GM12875 (cell line): ENCODE data around the gene STK24.

Source experiments
- H3K4me3 ChIP-seq: one replicate; pipeline ENCODE4 v1.5.1; 2011; ENCODE audit warnings: low read depth, low read length, control low read depth
- CTCF ChIP-seq: IDR thresholded peaks from 2 replicates; pipeline ENCODE4 v1.5.1; 2011; ENCODE audit warnings: low read depth, mild to moderate bottlenecking, control low read depth, inconsistent platforms, low read length, moderate library complexity, borderline replicate concordance; ENCODE audit not compliant: insufficient read depth

Gene STK24

GRCh38 chr13:98488736-98489135 lies 88.2 kb downstream of the STK24 start:
- no peak for TF ChIP-seq CTCF
- no peak overlapping the region for H3K4me3 ChIP-seq

DNA sequence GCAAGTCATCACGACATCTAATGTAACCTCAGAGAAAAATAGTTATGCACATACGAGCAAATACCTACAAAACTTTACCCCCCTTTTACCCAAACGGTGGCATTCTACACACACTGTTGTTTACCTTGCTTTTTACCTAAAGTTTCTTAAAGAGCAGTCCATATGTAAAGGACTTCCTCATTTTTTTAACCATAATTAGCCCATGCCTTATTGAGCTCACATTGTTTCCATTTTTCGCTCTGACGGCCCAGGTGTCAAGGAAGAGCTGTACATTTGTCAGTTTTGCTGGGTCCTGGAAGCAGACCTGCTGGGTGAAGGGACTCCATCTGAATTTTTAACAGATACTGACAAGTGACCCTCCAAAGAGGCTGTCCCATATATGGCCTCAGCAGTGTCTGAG lies 89.4 kb downstream of the STK24 start:
- H3K4me3 ChIP-seq, result no peak overlapping the region
- no peak for TF ChIP-seq CTCF

- TF ChIP-seq CTCF, result no peak
- no peak overlapping the region for H3K4me3 ChIP-seq
These were observed 89.9 kb downstream of the STK24 start for GRCh38 chr13:98487016-98487415.

DNA sequence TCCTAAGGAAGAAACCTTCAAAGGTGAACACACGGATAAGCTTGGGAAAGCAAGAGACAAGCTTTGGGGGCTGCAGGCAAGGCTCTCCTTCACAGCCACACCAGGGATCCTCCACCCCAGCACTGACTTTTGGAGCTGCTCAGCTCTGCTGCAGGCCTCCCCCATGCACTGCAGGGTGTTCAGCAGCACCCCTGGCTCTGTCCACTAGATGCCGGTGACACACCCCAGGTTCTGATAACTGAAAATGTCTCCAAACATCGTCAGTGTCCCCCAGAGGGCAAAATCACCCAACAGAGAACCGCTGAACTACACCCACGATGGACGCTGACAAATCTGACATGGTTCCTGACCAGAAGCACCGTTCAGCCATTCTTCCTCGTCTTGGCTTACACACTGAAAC lies 90.5 kb downstream of the STK24 start:
- H3K4me3 ChIP-seq, result no peak overlapping the region
- no peak for TF ChIP-seq CTCF

GRCh38 chr13:98485561-98485960 lies 91.3 kb downstream of the STK24 start:
- no peak for TF ChIP-seq CTCF
- H3K4me3 ChIP-seq, result no peak overlapping the region

- TF ChIP-seq CTCF, result no peak
- no peak overlapping the region for H3K4me3 ChIP-seq
These were observed 92.4 kb downstream of the STK24 start for GRCh38 chr13:98484289-98485219.
